DMS114 treated with DMSO at 0.1 percent for 48 hours (cell line): Measurements from ENCODE around the gene TMEM236.

Source experiments
- DNase-seq: peaks from one replicate; lab custom pipeline; 2025; ENCODE audit not compliant: unreplicated experiment; lab: John Stamatoyannopoulos, UW

Gene TMEM236

GRCh38 chr10:17740668-17741067 is 11.3 kb upstream of the TMEM236 start:
- DNase-seq: no peak

DNA sequence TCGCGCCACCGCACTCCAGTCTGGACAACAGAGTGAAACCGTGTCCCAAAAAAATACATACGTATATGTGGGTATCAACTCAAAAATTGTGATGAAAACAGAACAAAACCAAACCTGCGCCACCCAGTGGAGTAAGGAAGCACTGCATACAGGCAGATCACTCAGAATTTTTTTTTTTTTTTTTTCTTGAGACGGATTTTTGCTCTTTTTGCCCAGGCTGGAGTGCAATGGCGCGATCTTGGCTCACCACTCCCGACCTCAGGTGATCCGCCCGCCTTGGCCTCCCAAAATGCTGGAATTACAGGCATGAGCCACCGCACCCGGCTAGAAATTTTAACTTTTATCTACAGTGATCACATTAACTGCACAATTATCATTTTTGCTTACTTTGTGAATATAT is 9.1 kb upstream of the TMEM236 start:
- peak; percentile 41 for DNase-seq

- DNase-seq: no peak
Observed at GRCh38 chr10:17743437-17743836, 8.6 kb upstream of the TMEM236 start.

DNA sequence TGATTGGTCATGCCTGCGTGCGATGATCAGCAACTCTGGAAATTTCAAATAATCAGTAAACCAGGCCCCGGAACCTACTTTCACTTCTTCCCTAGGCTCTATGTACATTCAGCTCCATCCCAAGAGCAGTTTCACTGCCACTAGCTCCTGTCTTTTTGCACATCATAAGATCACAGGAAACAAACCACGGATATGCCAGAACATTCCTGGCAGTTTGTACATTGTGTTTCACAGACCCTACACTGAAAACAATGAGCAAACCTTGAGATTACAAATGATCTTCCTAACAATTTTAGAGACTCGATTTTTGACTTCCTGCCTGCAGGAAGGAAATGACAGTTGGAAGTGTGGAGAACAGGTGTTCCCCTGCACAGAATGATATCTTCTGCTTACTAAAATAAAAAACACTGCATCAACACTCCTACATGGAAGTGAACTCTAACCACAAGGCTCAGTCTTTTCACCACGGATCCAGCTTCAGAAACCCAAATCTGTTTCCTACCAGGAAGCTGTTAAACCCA is 7.6 kb upstream of the TMEM236 start:
- DNase-seq: no peak

- DNase-seq: no peak
Observed at GRCh38 chr10:17747883-17748550, 4.0 kb upstream of the TMEM236 start.

GRCh38 chr10:17749890-17750289 is 2.1 kb upstream of the TMEM236 start:
- no peak for DNase-seq

DNA sequence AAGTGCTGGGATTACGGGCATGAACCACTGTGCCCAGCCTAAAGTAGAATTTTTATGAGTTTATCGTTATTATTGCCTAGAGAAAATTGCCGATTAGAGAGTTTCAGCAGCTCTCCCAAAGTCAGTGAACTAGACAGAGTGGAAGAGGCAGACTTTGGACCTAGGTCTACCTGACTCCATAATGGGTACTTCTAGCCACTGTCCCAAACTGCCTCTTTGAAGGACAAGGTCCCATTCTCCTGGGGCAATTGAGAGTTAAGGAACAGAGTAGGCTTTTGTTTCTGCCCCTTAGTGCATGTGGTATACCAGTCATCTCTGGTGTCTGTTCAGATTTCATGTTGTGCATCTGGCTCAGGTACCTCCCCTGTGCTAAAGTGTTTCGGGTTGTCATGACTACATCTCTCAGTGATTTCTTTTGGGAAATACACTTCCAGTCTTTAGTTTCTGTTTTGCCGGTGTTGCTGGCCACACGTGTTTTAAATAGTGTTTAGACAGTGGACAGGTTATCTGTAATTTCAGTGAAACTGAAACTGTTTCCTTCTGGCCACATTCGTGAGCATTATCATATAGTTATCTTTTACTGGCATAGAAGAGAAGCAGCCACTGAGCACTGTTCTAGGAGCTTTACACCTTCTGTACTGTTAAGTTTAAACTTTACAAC is 4.7 kb downstream of the TMEM236 start:
- no peak for DNase-seq

DNA sequence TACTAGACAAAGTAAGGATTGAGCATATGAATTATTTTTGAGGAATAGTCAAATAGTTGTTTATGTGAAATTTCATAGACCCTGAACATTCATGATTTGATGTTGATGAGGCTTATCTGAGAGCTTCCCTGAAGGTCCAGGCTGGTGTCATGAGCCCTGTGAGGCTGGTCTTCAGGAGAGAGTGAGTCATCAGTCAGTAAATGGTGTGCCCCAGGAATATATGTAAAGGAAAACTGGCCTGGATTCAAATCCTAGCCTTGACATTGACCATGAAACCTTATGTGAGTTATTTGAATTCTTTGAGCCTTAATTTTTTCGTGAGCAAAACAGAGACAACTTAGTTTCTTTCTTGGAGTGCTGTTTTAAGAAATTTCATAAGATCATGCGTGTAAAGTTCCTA is 6.2 kb downstream of the TMEM236 start:
- DNase-seq: no peak

- no peak for DNase-seq
Observed at GRCh38 chr10:17758896-17759295, 6.9 kb downstream of the TMEM236 start.

DNA sequence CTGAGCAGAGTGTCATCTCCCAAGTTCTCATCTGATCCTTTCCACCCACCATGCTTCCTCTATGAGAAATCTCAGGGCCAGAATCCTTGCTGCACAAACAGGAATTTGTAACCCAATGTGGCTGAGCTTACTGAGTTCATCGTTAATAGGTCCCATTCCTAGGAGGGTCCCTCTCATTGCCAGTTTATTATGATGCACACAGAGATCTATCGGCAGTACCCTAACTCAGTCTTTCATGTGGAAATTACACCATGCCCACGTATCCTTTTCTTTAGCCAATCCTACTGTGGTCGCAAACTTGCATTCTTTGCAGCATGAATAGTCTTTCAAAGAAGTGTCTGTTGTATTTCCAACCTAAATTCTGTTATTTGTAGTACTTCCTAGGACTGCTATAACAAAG is 12.1 kb downstream of the TMEM236 start:
- no peak for DNase-seq

DNA sequence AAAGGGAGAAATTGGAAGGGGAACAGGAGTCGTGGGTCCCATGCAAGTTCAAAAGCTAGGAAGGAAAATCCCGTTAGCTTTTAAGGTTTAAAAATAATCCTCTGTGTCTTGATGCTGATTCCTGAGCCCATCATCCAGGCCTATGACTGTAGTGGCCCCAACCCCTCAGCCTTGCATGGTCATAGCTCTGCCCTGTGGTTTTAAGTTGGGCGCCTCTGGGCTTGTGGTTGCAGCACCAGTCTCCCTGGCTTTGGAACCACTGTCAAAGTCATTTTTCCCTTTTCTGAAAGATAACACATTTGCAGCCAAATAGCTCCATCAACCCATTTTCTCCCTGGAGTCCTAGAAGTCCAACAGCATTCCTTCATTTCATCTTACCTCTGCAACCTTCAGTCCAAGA is 13.6 kb downstream of the TMEM236 start:
- DNase-seq: no peak

DNA sequence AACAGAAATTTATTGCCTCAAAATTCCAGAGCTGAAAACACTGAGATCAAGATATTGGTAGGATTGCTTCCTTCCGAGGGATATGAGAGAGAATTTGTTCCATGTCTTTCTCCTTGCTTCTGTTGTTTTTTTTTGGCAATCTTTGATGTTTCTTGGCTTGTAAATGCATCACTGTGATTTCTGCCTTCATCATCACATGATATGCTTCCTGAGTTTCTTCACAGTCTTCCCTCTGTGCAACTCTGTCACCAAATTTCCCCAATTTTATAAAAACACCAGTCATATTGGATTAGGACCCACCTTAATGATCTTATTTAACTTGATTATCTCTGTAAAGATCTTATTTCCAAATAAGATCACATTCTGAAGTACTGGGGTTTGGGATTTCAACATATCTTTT is 14.7 kb downstream of the TMEM236 start:
- no peak for DNase-seq

DNA sequence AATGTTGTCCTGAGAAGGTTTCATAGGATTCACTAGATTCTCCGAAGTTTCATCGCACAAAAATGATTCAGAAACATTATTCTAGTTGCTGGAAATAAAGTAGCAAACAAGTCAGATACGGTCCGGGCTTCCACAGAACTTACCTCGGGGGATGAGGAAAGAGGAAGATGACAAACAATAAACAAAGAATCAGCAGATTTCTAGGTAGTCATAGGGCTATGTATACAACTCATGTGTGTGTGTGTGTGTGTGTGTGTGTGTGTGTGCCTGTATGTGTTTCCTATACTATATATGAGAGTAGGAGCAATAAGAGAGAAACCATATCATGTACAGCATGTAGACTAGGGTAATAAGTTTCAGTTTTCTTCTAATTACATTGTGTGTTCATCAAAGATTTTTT is 16.5 kb downstream of the TMEM236 start:
- DNase-seq: no peak

GRCh38 chr10:17768957-17769356 is 17.0 kb downstream of the TMEM236 start:
- no peak for DNase-seq

GRCh38 chr10:17771017-17771416 is 19.0 kb downstream of the TMEM236 start:
- no peak for DNase-seq

DNA sequence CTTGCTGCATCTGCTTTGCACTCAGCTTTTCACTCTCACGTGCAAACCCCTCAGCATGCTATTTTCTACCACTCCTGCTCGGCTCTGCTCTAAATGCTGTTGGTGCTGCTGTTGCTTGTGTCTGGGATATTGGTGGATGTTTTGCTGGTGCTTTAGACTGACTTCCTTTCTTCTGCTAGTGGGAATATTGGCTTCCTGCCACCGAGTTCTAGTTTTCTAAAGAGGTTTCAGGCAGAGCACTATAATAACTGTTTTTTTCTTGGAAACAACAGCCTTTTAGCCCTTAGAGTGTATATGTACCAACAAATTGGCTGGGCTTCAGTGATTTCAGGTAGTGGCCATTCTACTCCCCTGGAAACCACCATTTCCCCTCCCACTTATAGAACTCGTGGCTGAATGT is 27.8 kb downstream of the TMEM236 start:
- no peak for DNase-seq

GRCh38 chr10:17780727-17781126 is 28.7 kb downstream of the TMEM236 start:
- DNase-seq: no peak

DNA sequence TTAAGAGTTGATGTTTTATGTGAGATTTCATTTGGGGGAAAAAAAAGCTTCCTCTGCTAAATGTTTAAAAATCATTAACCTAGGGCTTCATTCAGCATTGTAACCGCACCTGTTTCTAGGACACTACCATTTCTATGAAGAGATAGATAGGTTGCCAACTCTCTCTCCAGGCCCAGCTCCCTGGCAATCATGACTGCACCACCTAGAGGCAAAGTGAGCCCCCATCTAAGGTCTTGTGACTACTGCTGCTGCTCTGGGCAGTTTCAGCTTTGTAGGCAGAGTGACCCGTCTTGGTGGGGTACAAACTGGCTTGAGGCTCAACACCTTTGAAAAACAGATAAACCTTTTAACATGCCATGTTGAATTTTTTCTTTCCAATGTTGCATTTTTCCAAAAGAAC is 29.9 kb downstream of the TMEM236 start:
- DNase-seq: no peak

DNA sequence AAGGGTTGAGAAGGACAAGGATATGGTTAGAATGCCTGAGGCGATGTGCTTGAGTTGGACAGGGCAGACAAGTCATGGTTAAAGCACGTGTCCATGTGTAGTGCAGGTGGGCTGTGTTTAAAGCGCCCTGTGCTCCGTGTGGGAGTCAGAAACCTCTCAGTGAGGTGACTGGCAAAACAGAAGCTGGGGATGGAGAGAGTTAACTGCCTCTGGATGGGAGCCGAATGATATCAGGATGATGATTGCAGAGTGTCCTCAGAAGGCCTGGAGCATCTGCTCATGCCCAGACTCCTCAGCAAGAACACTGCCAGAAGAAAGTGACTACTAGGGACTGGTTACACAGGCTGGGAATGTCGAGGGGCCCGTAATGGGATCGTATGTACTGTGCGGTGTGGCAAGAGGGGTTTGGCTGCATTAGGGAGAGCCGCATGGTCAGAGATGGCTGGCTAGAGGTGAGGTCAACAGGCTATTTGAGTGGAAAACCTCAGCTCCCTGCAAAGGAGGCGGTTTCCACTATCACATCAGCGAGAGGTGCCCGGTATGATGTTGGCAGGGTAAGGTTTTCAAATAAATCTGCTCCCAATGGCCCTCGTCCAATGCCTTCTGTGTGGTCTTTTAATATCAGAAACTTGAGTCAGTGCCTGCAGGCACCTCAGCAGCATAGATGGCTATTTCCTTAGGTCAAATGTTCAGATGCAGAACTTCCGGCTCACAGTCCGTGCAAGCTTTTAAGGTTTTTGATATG is 31.1 kb downstream of the TMEM236 start:
- DNase-seq: no peak

DNA sequence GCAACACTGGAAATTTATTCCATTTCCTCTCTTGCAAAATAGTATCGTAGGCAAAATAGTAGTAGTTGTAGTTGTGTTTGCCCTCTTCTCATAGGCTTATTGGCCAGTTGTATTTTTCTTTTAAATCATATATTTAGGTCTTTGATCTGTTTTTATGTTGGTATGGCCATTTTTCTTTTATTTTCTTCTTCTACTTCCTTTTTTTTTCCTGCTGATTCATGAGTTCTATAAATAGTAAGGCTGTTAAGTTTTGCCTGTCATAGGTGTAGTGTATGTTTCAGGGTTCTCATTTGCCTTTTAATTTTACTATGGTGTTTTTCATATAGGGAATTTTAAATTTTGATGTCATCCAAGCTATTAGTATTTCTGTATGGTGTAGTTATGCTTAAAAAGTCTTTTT is 31.8 kb downstream of the TMEM236 start:
- no peak for DNase-seq

DNA sequence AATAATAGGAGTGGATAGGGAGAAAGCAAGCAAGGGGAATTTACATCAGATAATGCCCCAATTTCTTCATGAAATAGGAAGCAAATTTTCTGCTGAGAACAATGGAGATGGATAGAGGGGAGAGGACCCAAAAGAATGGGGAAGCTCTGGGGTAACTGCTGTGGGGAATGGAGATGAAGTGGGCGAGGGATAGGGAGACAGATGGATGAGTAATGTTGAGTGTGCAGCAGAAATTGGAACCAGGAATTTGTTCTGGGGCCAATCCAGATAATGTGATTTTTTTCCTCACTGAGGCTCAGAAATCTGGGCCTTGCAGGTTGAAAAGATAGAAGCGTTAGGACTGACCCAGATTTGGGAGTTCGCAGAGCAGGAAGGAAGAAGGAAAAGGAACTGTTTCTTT is 32.7 kb downstream of the TMEM236 start:
- no peak for DNase-seq

GRCh38 chr10:17785276-17785930 is 33.4 kb downstream of the TMEM236 start:
- DNase-seq: no peak
